GM18907 (cell line): Measurements from ENCODE around the gene NFASC.

Experiments used
- ATAC-seq: cut with Tn5 transposase; IDR thresholded peaks from one replicate; pipeline ENCODE4 v1.9.1; 2021; ENCODE audit warnings: mild to moderate bottlenecking, moderate library complexity; ENCODE audit not compliant: unreplicated experiment

NFASC gene

GRCh38 chr1:204979306-204979705 lies 108.6 kb downstream of the NFASC start:
- no peak for ATAC-seq

GRCh38 chr1:204979891-204980649 lies 109.4 kb downstream of the NFASC start:
- no peak for ATAC-seq

- ATAC-seq = no peak
Observed at GRCh38 chr1:204980840-204981405, 110.3 kb downstream of the NFASC start.

- ATAC-seq = no peak
Observed at GRCh38 chr1:204983136-204983535, 112.5 kb downstream of the NFASC start.

- no peak for ATAC-seq
Observed at GRCh38 chr1:204983881-204984280, 113.2 kb downstream of the NFASC start.

GRCh38 chr1:204984499-204984898 lies 113.8 kb downstream of the NFASC start:
- no peak for ATAC-seq

- no peak for ATAC-seq
Observed at GRCh38 chr1:204986181-204986580, 115.5 kb downstream of the NFASC start.

GRCh38 chr1:204987689-204988088 lies 117.0 kb downstream of the NFASC start:
- no peak for ATAC-seq

GRCh38 chr1:204988196-204988595 lies 117.5 kb downstream of the NFASC start:
- no peak for ATAC-seq

GRCh38 chr1:204989266-204990058 lies 118.8 kb downstream of the NFASC start:
- no peak for ATAC-seq

GRCh38 chr1:204990059-204990664 lies 119.5 kb downstream of the NFASC start:
- no peak for ATAC-seq

GRCh38 chr1:204990721-204991341 lies 120.2 kb downstream of the NFASC start:
- no peak for ATAC-seq

- ATAC-seq = no peak
Observed at GRCh38 chr1:204991342-204991844, 120.7 kb downstream of the NFASC start.

- no peak for ATAC-seq
Observed at GRCh38 chr1:204992201-204992997, 121.7 kb downstream of the NFASC start.

GRCh38 chr1:204992998-204993314 lies 122.3 kb downstream of the NFASC start:
- no peak for ATAC-seq

GRCh38 chr1:204994086-204994862 lies 123.6 kb downstream of the NFASC start:
- no peak for ATAC-seq

GRCh38 chr1:204996981-204997380 lies 126.3 kb downstream of the NFASC start:
- ATAC-seq = no peak

GRCh38 chr1:204997591-204998355 lies 127.1 kb downstream of the NFASC start:
- ATAC-seq = no peak

GRCh38 chr1:205001162-205001561 lies 130.5 kb downstream of the NFASC start:
- no peak for ATAC-seq
